HepG2 (cell line): Measurements from ENCODE around the gene ADAM29.

Source experiments
- BRCA1 ChIP-seq: sonication (generic); formaldehyde crosslinking; IDR thresholded peaks from 2 replicates; pipeline ENCODE4 v1.4.0; 2020; ENCODE audit warnings: missing genetic modification reagents
- FOXJ3 ChIP-seq: sonication (generic); formaldehyde crosslinking; IDR thresholded peaks from 2 replicates; pipeline ENCODE4 v1.4.0; 2020; ENCODE audit warnings: missing genetic modification reagents, mild to moderate bottlenecking, borderline replicate concordance
- TF ChIP-seq, protein P1 (sequence below): sonication (generic); formaldehyde crosslinking; IDR thresholded peaks from 2 replicates; pipeline ENCODE4 v1.9.0; 2021; ENCODE audit warnings: missing genetic modification reagents, borderline replicate concordance
- TF ChIP-seq, protein P2 (sequence below): sonication (generic); formaldehyde crosslinking; IDR thresholded peaks from 2 replicates; pipeline ENCODE4 v1.4.0; 2020; ENCODE audit warnings: missing genetic modification reagents
- TF ChIP-seq, protein P3 (sequence below): sonication (generic); formaldehyde crosslinking; IDR thresholded peaks from 2 replicates; pipeline ENCODE4 v1.5.0; 2020; ENCODE audit warnings: mild to moderate bottlenecking, missing genetic modification reagents, moderate library complexity

DNA sequence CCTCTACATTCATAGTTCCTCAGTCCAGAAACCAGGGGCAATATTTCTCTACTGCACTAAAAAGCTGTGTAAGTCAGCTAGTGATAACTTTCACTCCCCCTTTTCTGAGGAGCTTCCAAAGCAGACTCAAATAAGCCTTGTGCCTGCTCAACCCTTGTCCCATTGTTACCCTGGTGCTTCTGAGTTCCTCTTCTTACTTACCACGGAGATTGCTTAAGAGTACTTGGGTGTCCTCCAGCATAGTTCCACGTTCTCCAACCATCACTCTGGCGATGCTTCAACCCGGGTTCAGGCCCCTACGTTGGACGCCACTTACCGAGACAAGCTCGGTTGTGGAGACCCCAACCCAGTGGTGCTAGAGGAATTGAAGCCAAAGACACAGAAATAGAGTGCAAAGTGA, 71.6 kb downstream of the ADAM29 start:
- TF ChIP-seq FOXJ3 (CRISPR knock-in tag) (no peak), BRCA1 (CRISPR knock-in tag) (no peak)
- TF ChIP-seq, protein P1, sequence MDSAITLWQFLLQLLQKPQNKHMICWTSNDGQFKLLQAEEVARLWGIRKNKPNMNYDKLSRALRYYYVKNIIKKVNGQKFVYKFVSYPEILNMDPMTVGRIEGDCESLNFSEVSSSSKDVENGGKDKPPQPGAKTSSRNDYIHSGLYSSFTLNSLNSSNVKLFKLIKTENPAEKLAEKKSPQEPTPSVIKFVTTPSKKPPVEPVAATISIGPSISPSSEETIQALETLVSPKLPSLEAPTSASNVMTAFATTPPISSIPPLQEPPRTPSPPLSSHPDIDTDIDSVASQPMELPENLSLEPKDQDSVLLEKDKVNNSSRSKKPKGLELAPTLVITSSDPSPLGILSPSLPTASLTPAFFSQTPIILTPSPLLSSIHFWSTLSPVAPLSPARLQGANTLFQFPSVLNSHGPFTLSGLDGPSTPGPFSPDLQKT (CRISPR knock-in tag): no peak
- TF ChIP-seq, protein P2, sequence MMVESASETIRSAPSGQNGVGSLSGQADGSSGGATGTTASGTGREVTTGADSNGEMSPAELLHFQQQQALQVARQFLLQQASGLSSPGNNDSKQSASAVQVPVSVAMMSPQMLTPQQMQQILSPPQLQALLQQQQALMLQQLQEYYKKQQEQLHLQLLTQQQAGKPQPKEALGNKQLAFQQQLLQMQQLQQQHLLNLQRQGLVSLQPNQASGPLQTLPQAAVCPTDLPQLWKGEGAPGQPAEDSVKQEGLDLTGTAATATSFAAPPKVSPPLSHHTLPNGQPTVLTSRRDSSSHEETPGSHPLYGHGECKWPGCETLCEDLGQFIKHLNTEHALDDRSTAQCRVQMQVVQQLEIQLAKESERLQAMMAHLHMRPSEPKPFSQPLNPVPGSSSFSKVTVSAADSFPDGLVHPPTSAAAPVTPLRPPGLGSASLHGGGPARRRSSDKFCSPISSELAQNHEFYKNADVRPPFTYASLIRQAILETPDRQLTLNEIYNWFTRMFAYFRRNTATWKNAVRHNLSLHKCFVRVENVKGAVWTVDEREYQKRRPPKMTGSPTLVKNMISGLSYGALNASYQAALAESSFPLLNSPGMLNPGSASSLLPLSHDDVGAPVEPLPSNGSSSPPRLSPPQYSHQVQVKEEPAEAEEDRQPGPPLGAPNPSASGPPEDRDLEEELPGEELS (CRISPR knock-in tag): no peak
- TF ChIP-seq, protein P3, sequence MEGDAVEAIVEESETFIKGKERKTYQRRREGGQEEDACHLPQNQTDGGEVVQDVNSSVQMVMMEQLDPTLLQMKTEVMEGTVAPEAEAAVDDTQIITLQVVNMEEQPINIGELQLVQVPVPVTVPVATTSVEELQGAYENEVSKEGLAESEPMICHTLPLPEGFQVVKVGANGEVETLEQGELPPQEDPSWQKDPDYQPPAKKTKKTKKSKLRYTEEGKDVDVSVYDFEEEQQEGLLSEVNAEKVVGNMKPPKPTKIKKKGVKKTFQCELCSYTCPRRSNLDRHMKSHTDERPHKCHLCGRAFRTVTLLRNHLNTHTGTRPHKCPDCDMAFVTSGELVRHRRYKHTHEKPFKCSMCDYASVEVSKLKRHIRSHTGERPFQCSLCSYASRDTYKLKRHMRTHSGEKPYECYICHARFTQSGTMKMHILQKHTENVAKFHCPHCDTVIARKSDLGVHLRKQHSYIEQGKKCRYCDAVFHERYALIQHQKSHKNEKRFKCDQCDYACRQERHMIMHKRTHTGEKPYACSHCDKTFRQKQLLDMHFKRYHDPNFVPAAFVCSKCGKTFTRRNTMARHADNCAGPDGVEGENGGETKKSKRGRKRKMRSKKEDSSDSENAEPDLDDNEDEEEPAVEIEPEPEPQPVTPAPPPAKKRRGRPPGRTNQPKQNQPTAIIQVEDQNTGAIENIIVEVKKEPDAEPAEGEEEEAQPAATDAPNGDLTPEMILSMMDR (CRISPR knock-in tag): no peak
